ENCODE data around the gene HRH1.
"Not testable (repeated sequence)": the region's sequence is repeated elsewhere in the genome, so short reads cannot be mapped to it uniquely, and the experiment has no call there.

The HRH1 gene

GRCh38 chr3:11206953-11207352, 52.7 kb downstream of the HRH1 start:
- DNase-seq = no peak

GRCh38 chr3:11211531-11212298, 57.4 kb downstream of the HRH1 start:
- DNase-seq = no peak

- no peak for DNase-seq
Measured at GRCh38 chr3:11212299-11212608, 58.0 kb downstream of the HRH1 start.

- DNase-seq = no peak
Measured at GRCh38 chr3:11212784-11213183, 58.5 kb downstream of the HRH1 start.

- no peak for DNase-seq
Measured at GRCh38 chr3:11213810-11214450, 59.6 kb downstream of the HRH1 start.

GRCh38 chr3:11214451-11214978, 60.2 kb downstream of the HRH1 start:
- DNase-seq = no peak

GRCh38 chr3:11217370-11217769, 63.1 kb downstream of the HRH1 start:
- DNase-seq = not testable (repeated sequence)

GRCh38 chr3:11220230-11220629, 65.9 kb downstream of the HRH1 start:
- no peak for DNase-seq

GRCh38 chr3:11221818-11222415, 67.6 kb downstream of the HRH1 start:
- no peak for DNase-seq

GRCh38 chr3:11224010-11224409, 69.7 kb downstream of the HRH1 start:
- no peak for DNase-seq

- no peak for DNase-seq
Measured at GRCh38 chr3:11224870-11225229, 70.6 kb downstream of the HRH1 start.

- no peak for DNase-seq
Measured at GRCh38 chr3:11226042-11226370, 71.7 kb downstream of the HRH1 start.

- no peak for DNase-seq
Measured at GRCh38 chr3:11228041-11228440, 73.7 kb downstream of the HRH1 start.

GRCh38 chr3:11230125-11230524, 75.8 kb downstream of the HRH1 start:
- DNase-seq = no peak

- DNase-seq = no peak
Measured at GRCh38 chr3:11230832-11231231, 76.5 kb downstream of the HRH1 start.

- no peak for DNase-seq
Measured at GRCh38 chr3:11235385-11235784, 81.1 kb downstream of the HRH1 start.

- DNase-seq = no peak
Measured at GRCh38 chr3:11236588-11237461, 82.5 kb downstream of the HRH1 start.

- no peak for DNase-seq
Measured at GRCh38 chr3:11238060-11238459, 83.8 kb downstream of the HRH1 start.

- DNase-seq = no peak
Measured at GRCh38 chr3:11238880-11239279, 84.6 kb downstream of the HRH1 start.

GRCh38 chr3:11239796-11240195, 85.5 kb downstream of the HRH1 start:
- no peak for DNase-seq

- no peak for DNase-seq
Measured at GRCh38 chr3:11240496-11240895, 86.2 kb downstream of the HRH1 start.

- no peak for DNase-seq
Measured at GRCh38 chr3:11244121-11244677, 89.9 kb downstream of the HRH1 start.

- no peak for DNase-seq
Measured at GRCh38 chr3:11245276-11245675, 91.0 kb downstream of the HRH1 start.

Data from retina (tissue), 1 donor.